NCI-H460 (cell line): Measurements from ENCODE around the gene STARD6. TPM values are rescaled to one million over a fixed set of nuclear protein-coding genes. Genes with fewer than 3 reads are reported as not detected.
"Not testable (repeated sequence)": the region's sequence is repeated elsewhere in the genome, so short reads cannot be mapped to it uniquely, and the experiment has no call there.

Experiments
- DNase-seq: peaks from one replicate; pipeline ENCODE4 v3.0.0-alpha.2; 2016; ENCODE audit warnings: low read depth; ENCODE audit errors: extremely low read depth
- total RNA-seq: library from RNA; depleted of rRNA; stranded (reverse); fragments of >200 nt; shearing (Covaris generic); gene quantifications from 2 replicates; pipeline ENCODE4 v1.2.3, GENCODE V29; 2014

The STARD6 gene
- total RNA-seq, 1 experiment from 2014 or later: 0.57 TPM

DNA sequence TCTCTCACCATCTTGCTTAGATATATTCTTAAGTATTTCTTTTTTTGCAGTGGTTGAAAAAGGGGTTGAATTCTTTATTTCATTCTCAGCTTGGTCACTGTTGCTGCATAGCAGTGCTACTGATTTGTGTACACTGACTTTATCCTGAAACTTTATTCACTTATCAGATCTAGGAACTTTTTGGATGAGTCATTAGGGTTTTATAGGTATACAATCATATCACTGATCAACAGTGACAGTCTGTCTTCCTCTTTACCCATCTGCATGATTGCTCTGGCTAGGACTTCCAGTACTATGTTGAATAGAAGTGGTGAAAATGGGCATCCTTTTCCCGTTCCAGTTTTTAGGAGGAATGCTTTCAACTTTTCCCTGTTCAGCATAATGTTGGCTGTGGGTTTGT is 6.5 kb downstream of the STARD6 start:
- DNase-seq: no peak

GRCh38 chr18:54338230-54338629 is 19.4 kb downstream of the STARD6 start:
- no peak for DNase-seq

DNA sequence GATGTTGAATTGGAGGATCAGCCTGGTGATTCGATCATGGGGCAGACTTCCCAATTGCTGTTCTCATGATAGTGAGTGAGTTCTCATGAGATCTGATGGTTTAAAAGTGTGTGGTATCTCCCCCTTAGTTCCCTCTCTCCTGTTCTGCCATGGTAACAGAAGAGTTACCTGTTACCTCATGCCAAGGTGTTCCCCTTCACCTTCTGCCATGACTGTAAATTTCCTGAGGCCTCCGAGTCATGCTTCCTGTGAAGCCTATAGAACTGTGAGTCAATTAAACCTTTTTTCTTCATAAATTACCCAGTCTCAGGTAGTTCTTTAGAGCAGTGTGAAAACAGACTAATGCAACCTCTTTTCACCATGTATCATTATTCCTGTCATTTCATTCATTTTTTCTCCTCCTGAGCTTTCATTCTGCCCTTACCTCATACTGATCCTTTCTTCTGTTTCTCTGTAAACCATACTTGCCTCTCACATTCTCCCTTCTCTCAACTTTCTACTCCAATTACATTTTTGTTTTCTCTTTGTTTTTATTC is 22.0 kb downstream of the STARD6 start:
- no peak for DNase-seq

DNA sequence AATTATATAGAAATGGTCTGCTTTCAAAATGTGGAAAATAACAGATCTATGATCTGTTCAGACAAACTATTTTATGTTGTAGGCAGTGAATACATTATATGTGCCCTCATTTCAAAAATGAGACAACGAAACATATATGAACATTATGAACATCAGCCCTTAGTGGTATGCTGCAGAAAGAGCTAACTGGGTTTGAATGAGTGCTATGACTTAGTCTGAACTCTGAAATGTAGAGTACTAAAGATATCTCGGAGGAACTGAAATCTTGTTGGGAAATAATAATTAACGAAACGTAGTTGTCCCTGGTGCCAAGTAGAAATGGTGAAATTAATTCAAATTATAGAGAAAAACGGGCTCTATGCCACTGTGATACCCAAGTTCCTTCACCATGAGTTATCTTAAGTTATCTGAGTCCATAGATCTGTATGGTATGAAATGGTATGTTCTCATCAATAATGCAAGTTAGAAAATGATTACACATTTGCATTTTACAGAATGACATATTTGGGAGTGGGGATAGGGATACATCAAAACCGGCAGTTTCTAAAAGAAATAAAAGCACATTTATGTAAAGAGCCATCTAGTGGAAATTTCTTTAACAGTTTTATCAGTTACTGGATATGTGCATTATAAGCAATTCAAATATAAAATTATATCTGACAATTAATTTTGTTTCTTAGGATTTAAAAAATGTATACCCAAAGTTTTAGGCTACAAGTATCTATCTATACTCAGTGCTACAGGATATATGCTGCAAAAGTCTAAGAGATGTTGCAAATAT is 26.7 kb downstream of the STARD6 start:
- peak; percentile 3 for DNase-seq

- no peak for DNase-seq
Observed at GRCh38 chr18:54329787-54330186, 27.9 kb downstream of the STARD6 start.

GRCh38 chr18:54327818-54328217 is 29.8 kb downstream of the STARD6 start:
- DNase-seq: no peak

DNA sequence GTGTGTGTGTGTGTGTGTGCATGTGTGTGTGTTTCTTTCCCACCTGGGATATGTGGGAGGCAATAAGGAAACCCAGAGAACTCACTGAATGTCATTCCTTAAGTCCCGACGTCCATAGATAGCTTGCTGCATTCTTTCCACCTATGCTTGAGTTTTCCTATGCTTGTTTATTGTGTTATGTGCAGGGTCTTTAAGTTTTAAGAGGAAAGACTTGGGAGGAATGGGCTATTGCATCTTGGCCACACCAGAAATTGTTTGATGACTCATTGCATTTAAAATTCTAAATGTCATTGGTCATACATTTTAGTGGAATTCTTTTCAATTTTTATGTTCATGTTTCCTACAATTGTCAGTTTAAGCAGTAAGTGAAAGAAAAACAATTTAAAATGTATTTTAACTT is 33.7 kb downstream of the STARD6 start:
- DNase-seq: no peak

GRCh38 chr18:54323561-54323960 is 34.1 kb downstream of the STARD6 start:
- DNase-seq: no peak

DNA sequence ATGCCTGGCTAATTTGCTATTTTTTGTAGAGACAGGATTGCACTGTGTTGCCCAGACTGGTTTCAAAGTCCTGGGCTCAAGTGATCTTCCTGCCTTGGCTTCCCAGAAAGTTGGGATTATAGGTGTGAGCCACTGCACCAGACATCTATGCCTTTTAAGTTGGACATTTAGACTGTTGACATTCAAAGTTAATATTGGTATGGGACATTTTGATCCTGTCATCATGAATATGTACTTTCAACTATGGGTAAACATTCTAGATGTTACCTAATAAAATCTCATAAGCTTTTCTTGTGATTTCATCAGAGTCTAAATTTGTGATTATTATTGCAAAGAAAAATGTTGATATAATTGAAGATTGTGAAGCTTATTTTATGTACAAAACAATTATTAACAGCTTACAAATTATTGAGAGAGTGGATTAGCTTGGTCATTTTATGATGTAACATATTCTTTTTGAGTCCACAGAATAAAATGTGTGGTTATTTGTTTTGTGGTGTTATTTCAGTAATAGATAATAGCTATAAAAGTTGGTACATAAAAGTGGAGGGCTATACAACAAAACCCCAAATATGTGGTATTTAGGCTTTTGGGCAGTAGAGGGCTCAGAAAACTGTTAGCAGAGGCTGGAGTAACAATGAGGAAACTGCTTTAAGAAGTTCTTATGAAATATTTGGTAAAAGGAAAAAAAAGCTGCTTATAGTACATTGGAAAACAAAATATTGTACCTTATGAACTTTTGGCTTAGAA is 41.4 kb downstream of the STARD6 start:
- DNase-seq: no peak

GRCh38 chr18:54309564-54309963 is 48.1 kb downstream of the STARD6 start:
- not testable (repeated sequence) for DNase-seq

DNA sequence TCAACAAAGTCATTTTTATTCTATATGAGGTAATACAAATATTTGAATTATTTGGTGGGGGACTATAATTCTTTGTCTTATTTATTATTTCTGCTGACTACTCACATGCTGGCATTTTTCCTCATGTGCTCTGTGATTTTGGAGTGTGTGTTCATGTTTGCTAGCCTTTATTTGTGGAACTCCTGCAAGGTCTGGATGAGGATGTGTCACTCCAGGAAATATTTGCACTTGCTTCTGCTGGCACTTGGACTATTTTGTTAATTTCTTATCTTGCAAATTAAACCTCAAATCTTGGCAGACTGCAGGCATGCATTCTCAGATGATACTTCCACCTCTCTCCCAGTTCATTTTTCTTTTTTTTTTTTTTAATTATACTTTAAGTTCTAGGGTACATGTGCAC is 54.2 kb downstream of the STARD6 start:
- DNase-seq: no peak

DNA sequence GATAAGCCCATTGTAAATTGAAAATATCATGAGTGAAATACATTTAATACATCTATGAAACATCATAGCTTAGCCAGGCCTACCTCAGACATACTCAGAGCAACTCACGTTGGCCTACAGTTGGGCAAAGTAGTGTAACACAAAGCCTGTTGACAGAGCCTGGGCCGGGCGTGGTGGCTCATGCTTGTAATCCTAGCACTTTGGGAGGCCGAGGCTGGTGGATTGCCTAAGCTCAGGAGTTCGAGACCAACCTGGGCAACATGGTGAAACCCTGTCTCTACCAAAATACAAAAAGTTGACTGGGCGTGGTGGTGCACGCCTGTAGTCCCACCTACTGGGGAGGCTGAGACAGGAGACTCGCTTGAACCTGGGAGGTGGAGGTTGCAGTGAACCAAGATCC is 58.7 kb downstream of the STARD6 start:
- DNase-seq: not testable (repeated sequence)

DNA sequence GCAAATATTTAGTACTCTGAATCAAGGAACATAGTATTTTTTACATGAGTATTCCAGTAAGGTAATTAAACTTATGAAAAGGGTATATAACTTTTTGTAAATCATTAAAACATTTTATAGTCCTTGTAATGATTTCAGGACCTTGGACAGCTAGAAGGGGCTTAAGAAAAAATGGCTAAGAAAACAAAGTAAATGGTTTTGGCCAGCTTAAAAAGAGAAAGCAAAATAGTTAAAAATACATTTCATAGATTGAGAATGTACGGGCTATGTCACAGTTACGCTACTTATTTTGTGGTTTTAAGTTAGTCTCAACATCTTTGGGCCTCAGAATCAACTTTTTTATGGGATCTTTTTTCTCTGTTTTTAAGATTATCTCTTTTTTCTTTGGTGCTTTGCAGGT is 61.6 kb downstream of the STARD6 start:
- no peak for DNase-seq

GRCh38 chr18:54294274-54294673 is 63.4 kb downstream of the STARD6 start:
- no peak for DNase-seq

DNA sequence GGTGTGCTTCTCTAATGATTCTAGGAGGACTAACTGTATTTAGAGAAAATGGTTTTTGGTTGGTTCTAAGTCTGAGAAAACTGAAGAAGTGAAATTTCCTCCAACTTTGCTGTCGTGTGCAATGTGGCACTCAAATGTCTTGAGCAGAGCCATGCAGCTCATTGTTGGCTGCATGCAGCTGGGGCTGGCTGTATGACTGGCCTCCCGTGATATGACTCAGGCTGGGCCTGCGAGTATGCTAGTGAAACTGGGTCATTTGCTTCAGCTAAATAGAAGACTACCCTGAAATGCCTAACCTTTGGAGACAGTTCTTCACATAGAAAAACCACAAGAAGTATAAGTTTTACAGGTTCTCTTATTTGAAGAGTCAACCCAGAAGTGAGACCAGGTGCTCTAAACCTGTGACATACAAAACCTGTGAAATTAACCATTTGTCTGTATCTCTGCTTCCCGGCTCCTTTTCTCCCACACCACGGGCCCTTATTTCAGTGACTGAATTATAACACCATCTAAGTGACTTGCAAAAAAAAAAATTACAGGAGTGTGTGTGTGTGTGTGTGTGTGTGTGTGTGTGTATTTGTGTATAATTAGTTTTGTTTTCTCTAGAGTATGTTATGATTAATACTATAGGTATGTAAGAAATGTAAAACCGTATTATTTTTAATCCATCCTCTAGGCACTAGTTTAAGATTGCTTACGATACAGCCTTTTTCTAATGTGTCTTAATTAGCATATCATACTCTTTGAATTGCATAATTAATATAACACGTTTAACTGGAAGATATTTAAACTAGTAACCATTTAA is 72.5 kb downstream of the STARD6 start:
- DNase-seq: no peak

GRCh38 chr18:54284535-54284934 is 73.1 kb downstream of the STARD6 start:
- no peak for DNase-seq

DNA sequence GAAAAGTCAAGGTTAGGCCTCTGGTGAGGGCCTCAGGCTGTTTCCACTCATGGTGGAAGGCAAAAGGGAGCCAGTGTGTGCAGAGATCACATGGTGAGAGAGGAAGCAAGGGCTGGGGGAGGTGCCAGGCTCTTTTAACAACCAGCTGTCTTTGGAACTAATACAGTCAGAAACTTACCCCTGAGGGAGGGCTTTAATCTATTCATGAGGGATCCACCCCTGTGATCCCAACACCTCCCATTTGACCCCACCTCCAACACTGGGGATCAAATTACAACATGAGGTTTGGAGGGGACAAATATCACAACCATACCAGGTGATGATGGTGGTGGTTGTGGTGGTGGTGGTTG is 77.5 kb downstream of the STARD6 start:
- DNase-seq: no peak

GRCh38 chr18:54279477-54280219 is 78.0 kb downstream of the STARD6 start:
- DNase-seq: no peak

- DNase-seq: no peak
Observed at GRCh38 chr18:54278615-54279014, 79.0 kb downstream of the STARD6 start.

DNA sequence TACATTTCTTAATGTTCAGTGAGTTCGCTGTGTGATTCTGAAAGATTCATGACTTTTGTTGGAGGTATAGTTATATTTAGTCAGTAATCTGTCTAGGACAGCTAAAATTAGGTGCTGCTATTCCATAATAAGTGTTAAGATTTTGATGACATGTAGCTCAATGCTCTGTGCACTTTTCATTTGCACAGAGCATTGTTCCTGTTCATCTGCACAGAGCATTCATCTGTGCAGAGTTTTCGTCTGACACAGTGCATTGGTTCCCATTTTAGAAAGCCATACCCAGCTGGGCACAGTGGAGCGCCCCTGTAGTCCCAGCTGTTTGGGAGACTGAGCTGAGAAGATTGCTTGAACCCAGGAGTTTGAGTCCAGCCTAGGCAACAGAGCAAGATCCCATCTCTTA is 79.8 kb downstream of the STARD6 start:
- no peak for DNase-seq
